Vagina (tissue), 2 donors: ENCODE results near the gene ZNF615.
"Not testable (repeated sequence)": the region's sequence is repeated elsewhere in the genome, so short reads cannot be mapped to it uniquely, and the experiment has no call there.

Experiments used
- CTCF ChIP-seq, 3 experiments: fragments of 450-650 bp in 2 of 3; fragments of 200-600 bp in 1 of 3; sonication (generic) in 1 of 3; IDR thresholded peaks; one replicate each; pipeline ENCODE4 v1.5.1; 2017 to 2019; ENCODE audit warnings: antibody characterized with exemption in 3 of 3, mild to moderate bottlenecking in 2 of 3, moderate library complexity in 2 of 3
- POLR2A ChIP-seq, 2 donors: fragments of 450-650 bp; IDR thresholded peaks; one replicate each; pipeline ENCODE4 v1.6.1; 2017; ENCODE audit warnings: antibody characterized with exemption in 2 of 2, mild to moderate bottlenecking in 2 of 2, moderate library complexity in 2 of 2

DNA sequence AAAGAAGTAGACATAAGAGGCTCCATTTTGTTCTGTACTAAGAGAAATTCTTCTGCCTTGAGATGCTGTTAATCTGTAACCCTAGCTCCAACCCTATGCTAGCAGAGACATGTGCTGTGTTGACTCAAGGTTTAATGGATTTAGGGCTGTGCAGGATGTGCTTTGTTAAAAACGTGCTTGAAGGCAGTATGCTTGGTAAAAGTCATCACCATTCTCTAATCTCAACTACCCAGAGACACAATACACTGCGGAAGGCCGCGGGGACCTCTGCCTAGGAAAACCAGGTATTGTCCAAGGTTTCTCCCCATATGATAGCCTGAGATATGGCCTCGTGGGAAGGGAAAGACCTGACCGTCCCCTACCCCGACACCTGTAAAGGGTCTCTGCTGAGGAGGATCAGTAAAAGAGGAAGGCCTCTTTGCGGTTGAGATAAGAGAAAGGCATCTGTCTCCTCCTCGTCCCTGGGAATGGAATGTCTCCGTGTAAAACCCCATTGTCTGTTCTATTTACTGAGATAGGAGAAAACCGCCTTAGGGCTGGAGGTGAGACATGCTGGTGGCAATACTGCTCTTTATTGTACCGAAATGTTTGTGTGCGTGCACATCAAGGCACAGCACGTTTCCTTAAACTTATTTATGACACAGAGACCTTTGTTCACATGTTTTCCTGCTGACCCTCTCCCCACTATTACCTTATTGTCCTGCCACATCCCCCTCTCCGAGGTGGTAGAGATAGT is 18.4 kb upstream of the ZNF615 start:
- TF ChIP-seq POLR2A, CTCF (IDR thresholded peaks at IDR 0.05): not testable (repeated sequence)
